Mesothelial cell of epicardium (in vitro differentiated cells): Measurements from ENCODE around the gene DVL2. TPM values are rescaled to one million over a fixed set of nuclear protein-coding genes. Genes with fewer than 3 reads are reported as not detected.

Experiments
- DNase-seq, 2 experiments: peaks; one replicate each; pipeline ENCODE4 v3.0.0; 2021; ENCODE audit warnings: low spot score in 2 of 2; ENCODE audit not compliant: unreplicated experiment in 2 of 2
- H3K27ac Mint-ChIP-seq: 2 replicates; pipeline ENCODE4 v1.8.0; 2021; ENCODE audit warnings: mixed read lengths
- H3K27me3 Mint-ChIP-seq: 2 replicates; pipeline ENCODE4 v1.8.0; 2021; ENCODE audit warnings: low read depth, mixed read lengths
- H3K36me3 Mint-ChIP-seq: 2 replicates; pipeline ENCODE4 v1.8.0; 2021; ENCODE audit warnings: mixed read lengths
- H3K4me1 Mint-ChIP-seq: 2 replicates; pipeline ENCODE4 v1.8.0; 2021; ENCODE audit warnings: mixed read lengths
- H3K4me3 Mint-ChIP-seq: 2 replicates; pipeline ENCODE4 v1.8.0; 2021; ENCODE audit warnings: mild to moderate bottlenecking, moderate library complexity, mixed read lengths
- H3K9me3 Mint-ChIP-seq: 2 replicates; pipeline ENCODE4 v1.8.0; 2021; ENCODE audit warnings: mixed read lengths
- CTCF ChIP-seq: fragments of 200-600 bp; sonication (generic); IDR thresholded peaks from one replicate; pipeline ENCODE4 v1.5.0; 2021; ENCODE audit warnings: antibody characterized with exemption; ENCODE audit not compliant: unreplicated experiment
- total RNA-seq: library from RNA; stranded (reverse); gene quantifications from 3 replicates; pipeline ENCODE4 v1.2.1, GENCODE V29; 2021

The DVL2 gene
- total RNA-seq, 1 donor from 2014 or later, result 94.0 TPM

- no peaks in the 10 kb centered on the region for H3K27me3 Mint-ChIP-seq
- H3K4me1 Mint-ChIP-seq, result peaks cover 14% of the 10 kb centered on the region
- DNase-seq, result no peak
- TF ChIP-seq CTCF, result no peak
- peaks cover 14% of the 10 kb centered on the region for H3K36me3 Mint-ChIP-seq
- H3K4me3 Mint-ChIP-seq, result no peak overlapping the region
- H3K9me3 Mint-ChIP-seq, result no peaks in the 10 kb centered on the region
- H3K27ac Mint-ChIP-seq, result no peak overlapping the region
These were observed 10.2 kb downstream of the DVL2 start for GRCh38 chr17:7224110-7224509.

GRCh38 chr17:7223375-7223774 is 10.9 kb downstream of the DVL2 start:
- TF ChIP-seq CTCF, result no peak
- Mint-ChIP-seq H3K36me3 (peaks cover 12% of the 10 kb centered on the region), H3K9me3 (no peaks in the 10 kb centered on the region), H3K27ac (no peak overlapping the region), H3K27me3 (no peaks in the 10 kb centered on the region), H3K4me3 (no peak overlapping the region), H3K4me1 (peaks cover 21% of the 10 kb centered on the region)
- no peak for DNase-seq

- no peak for DNase-seq
- Mint-ChIP-seq H3K27me3 (no peaks in the 10 kb centered on the region), H3K36me3 (peaks cover 9% of the 10 kb centered on the region), H3K9me3 (no peaks in the 10 kb centered on the region), H3K4me3 (no peak overlapping the region), H3K4me1 (peaks cover 26% of the 10 kb centered on the region), H3K27ac (no peak overlapping the region)
- TF ChIP-seq CTCF, result no peak
These were observed 11.4 kb downstream of the DVL2 start for GRCh38 chr17:7222972-7223292.

- no peak for TF ChIP-seq CTCF
- Mint-ChIP-seq H3K4me3 (peak overlapping the region; percentile 15), H3K27ac (peak overlapping the region; percentile 34), H3K27me3 (no peaks in the 10 kb centered on the region), H3K9me3 (no peaks in the 10 kb centered on the region), H3K36me3 (peaks cover 7% of the 10 kb centered on the region), H3K4me1 (peaks cover 30% of the 10 kb centered on the region)
- no peak for DNase-seq
These were observed 12.0 kb downstream of the DVL2 start for GRCh38 chr17:7222093-7222971.

GRCh38 chr17:7221278-7222092 is 12.8 kb downstream of the DVL2 start:
- Mint-ChIP-seq H3K4me3 (peak overlapping the region; percentile 37), H3K4me1 (peaks cover 35% of the 10 kb centered on the region), H3K27ac (peak overlapping the region; percentile 34), H3K36me3 (peaks cover 7% of the 10 kb centered on the region), H3K9me3 (no peaks in the 10 kb centered on the region), H3K27me3 (no peaks in the 10 kb centered on the region)
- DNase-seq, result no peak
- no peak for TF ChIP-seq CTCF
